Measurements from ENCODE around the gene GLIPR2.

Gene GLIPR2

DNA sequence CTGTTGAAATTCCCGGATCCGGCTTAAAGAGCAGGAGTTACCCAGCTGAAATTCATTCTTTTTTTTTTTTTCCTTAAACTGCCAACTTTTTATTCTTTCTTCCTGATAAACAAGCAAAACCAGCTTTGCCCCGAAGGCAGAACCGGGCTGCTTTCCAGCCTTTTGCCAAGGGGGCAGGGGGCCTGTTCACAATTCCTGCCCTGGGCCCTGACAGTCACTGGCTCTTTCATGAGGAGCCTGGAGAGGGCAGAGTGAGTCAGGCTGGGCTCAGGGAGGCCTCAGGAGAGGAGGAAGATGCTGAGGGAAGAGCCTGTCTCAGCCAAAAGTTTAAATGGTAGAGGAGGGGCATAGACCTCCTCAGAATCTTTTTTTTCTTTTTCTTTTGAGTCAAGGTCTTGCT lies 4.8 kb downstream of the GLIPR2 start:
- Histone ChIP-seq H2BK15ac (ENCODE audit: low read length) (no peak overlapping the region), H3K14ac (ENCODE audit: low read length) (no peak overlapping the region), H3K4me3 (ENCODE audit: low read length in 2 of 2) (no peak overlapping the region), H3K23ac (ENCODE audit: low read depth, low read length, poor library complexity) (no peak overlapping the region), H3K9me3 (replicated peaks in 1 of 2; ENCODE audit: control insufficient read depth in 2 of 2, insufficient read depth in 1 of 2, low read depth in 1 of 2, low read length in 2 of 2) (peaks cover 5 to 8% of the 10 kb centered on the region in 2 donors), H2BK120ac (ENCODE audit: low read depth, low read length) (no peak overlapping the region), H3K79me1 (ENCODE audit: low read depth, low read length) (no peaks in the 10 kb centered on the region), H4K91ac (ENCODE audit: low read depth, low read length, poor library complexity) (no peak overlapping the region), H3K4me1 (ENCODE audit: control insufficient read depth in 2 of 2, insufficient read depth in 1 of 2, low read depth in 1 of 2, low read length in 2 of 2) (peaks cover 6 to 8% of the 10 kb centered on the region in 2 donors), H4K8ac (ENCODE audit: low read depth, low read length) (no peak overlapping the region), H3K27me3 (ENCODE audit: control insufficient read depth in 3 of 3, insufficient read depth in 3 of 3, low read depth in 1 of 3, low read length in 3 of 3) (peaks cover 0 to 10% (median 8%) of the 10 kb centered on the region in 3 experiments), H3K4me2 (ENCODE audit: insufficient read depth, low read length, poor library complexity, severe bottlenecking) (no peak overlapping the region), H2AK5ac (ENCODE audit: low read depth, low read length) (no peak overlapping the region), H2BK5ac (ENCODE audit: low read length) (no peak overlapping the region), H3K9ac (ENCODE audit: low read depth, low read length, poor library complexity) (no peak overlapping the region), H3K27ac (replicated peaks; ENCODE audit: low read length) (no peak overlapping the region), H3K36me3 (replicated peaks in 1 of 2; ENCODE audit: control insufficient read depth in 2 of 2, insufficient read depth in 2 of 2, low read length in 2 of 2) (peaks cover 8 to 9% of the 10 kb centered on the region in 2 donors), H2AFZ (ENCODE audit: low read length) (no peak overlapping the region), H3K4ac (ENCODE audit: low read length) (no peak overlapping the region), H3K18ac (ENCODE audit: low read length) (no peak overlapping the region), H2BK12ac (ENCODE audit: low read length) (no peak overlapping the region)
- DNase-seq (ENCODE audit: low spot score), result no peak
- WGBS, 2 donors (ENCODE audit: extremely low coverage in 2 of 2, insufficient read length in 2 of 2, insufficient replicate concordance in 1 of 2), result no CpG with 5 or more reads among the region's 4 CpGs

DNA sequence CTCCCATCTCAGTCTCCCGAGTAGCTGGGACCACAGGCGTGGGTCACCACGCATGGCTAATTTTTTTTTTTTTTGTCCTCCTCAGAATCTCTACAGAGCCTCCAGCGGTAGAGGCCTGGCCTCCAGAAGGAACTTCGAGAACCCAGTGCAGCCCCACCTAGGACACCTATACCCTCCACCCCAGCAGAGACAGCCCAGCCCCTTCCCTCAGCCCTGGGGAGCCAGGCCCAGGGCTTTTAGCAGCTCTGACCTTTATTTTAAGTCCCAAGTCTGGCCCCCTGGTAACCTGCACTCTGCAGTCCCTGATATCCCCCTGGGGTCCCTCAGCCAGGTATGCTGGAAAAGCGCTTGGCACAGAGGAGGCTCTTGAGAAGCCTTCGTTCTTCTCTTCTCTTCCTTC lies 5.2 kb downstream of the GLIPR2 start:
- Histone ChIP-seq H3K23ac (ENCODE audit: low read depth, low read length, poor library complexity) (peak overlapping the region; percentile 20), H4K91ac (ENCODE audit: low read depth, low read length, poor library complexity) (no peak overlapping the region), H2BK120ac (ENCODE audit: low read depth, low read length) (no peak overlapping the region), H3K4ac (ENCODE audit: low read length) (no peak overlapping the region), H3K18ac (ENCODE audit: low read length) (no peak overlapping the region), H3K9ac (ENCODE audit: low read depth, low read length, poor library complexity) (no peak overlapping the region), H3K14ac (ENCODE audit: low read length) (no peak overlapping the region), H3K27ac (replicated peaks; ENCODE audit: low read length) (no peak overlapping the region), H3K9me3 (replicated peaks in 1 of 2; ENCODE audit: control insufficient read depth in 2 of 2, insufficient read depth in 1 of 2, low read depth in 1 of 2, low read length in 2 of 2) (peaks cover 6 to 8% of the 10 kb centered on the region in 2 donors), H2AK5ac (ENCODE audit: low read depth, low read length) (no peak overlapping the region), H3K4me2 (ENCODE audit: insufficient read depth, low read length, poor library complexity, severe bottlenecking) (no peak overlapping the region), H2BK5ac (ENCODE audit: low read length) (no peak overlapping the region), H3K4me3 (ENCODE audit: low read length in 2 of 2) (no peak overlapping the region), H2BK15ac (ENCODE audit: low read length) (no peak overlapping the region), H3K79me1 (ENCODE audit: low read depth, low read length) (no peaks in the 10 kb centered on the region), H3K36me3 (replicated peaks in 1 of 2; ENCODE audit: control insufficient read depth in 2 of 2, insufficient read depth in 2 of 2, low read length in 2 of 2) (peaks cover 8 to 9% of the 10 kb centered on the region in 2 donors), H2AFZ (ENCODE audit: low read length) (no peak overlapping the region), H4K8ac (ENCODE audit: low read depth, low read length) (no peak overlapping the region), H2BK12ac (ENCODE audit: low read length) (no peak overlapping the region), H3K27me3 (ENCODE audit: control insufficient read depth in 3 of 3, insufficient read depth in 3 of 3, low read depth in 1 of 3, low read length in 3 of 3) (peaks cover 0 to 10% (median 8%) of the 10 kb centered on the region in 3 experiments), H3K4me1 (ENCODE audit: control insufficient read depth in 2 of 2, insufficient read depth in 1 of 2, low read depth in 1 of 2, low read length in 2 of 2) (peaks cover 8% of the 10 kb centered on the region in 2 donors)
- no CpG with 5 or more reads among the region's 7 CpGs for WGBS, 2 donors (ENCODE audit: extremely low coverage in 2 of 2, insufficient read length in 2 of 2, insufficient replicate concordance in 1 of 2)
- no peak for DNase-seq (ENCODE audit: low spot score)

GRCh38 chr9:36142510-36143244 lies 6.1 kb downstream of the GLIPR2 start:
- Histone ChIP-seq H2BK12ac (ENCODE audit: low read length) (no peak overlapping the region), H3K4me2 (ENCODE audit: insufficient read depth, low read length, poor library complexity, severe bottlenecking) (no peak overlapping the region), H3K36me3 (replicated peaks in 1 of 2; ENCODE audit: control insufficient read depth in 2 of 2, insufficient read depth in 2 of 2, low read length in 2 of 2) (peaks cover 9 to 10% of the 10 kb centered on the region in 2 donors), H2BK5ac (ENCODE audit: low read length) (no peak overlapping the region), H4K8ac (ENCODE audit: low read depth, low read length) (no peak overlapping the region), H3K27ac (replicated peaks; ENCODE audit: low read length) (no peak overlapping the region), H3K9me3 (replicated peaks in 1 of 2; ENCODE audit: control insufficient read depth in 2 of 2, insufficient read depth in 1 of 2, low read depth in 1 of 2, low read length in 2 of 2) (peaks cover 6 to 8% of the 10 kb centered on the region in 2 donors), H4K91ac (ENCODE audit: low read depth, low read length, poor library complexity) (no peak overlapping the region), H3K18ac (ENCODE audit: low read length) (no peak overlapping the region), H2AK5ac (ENCODE audit: low read depth, low read length) (no peak overlapping the region), H3K4me1 (ENCODE audit: control insufficient read depth in 2 of 2, insufficient read depth in 1 of 2, low read depth in 1 of 2, low read length in 2 of 2) (peaks cover 2 to 3% of the 10 kb centered on the region in 2 donors), H2BK120ac (ENCODE audit: low read depth, low read length) (no peak overlapping the region), H3K4me3 (ENCODE audit: low read length in 2 of 2) (no peak overlapping the region), H3K79me1 (ENCODE audit: low read depth, low read length) (no peaks in the 10 kb centered on the region), H3K27me3 (ENCODE audit: control insufficient read depth in 3 of 3, insufficient read depth in 3 of 3, low read depth in 1 of 3, low read length in 3 of 3) (peaks cover 0 to 2% (median 0%) of the 10 kb centered on the region in 3 experiments), H2BK15ac (ENCODE audit: low read length) (no peak overlapping the region), H3K4ac (ENCODE audit: low read length) (no peak overlapping the region), H3K14ac (ENCODE audit: low read length) (no peak overlapping the region), H3K9ac (ENCODE audit: low read depth, low read length, poor library complexity) (no peak overlapping the region), H3K23ac (ENCODE audit: low read depth, low read length, poor library complexity) (no peak overlapping the region), H2AFZ (ENCODE audit: low read length) (no peak overlapping the region)
- no CpG with 5 or more reads among the region's 12 CpGs for WGBS, 2 donors (ENCODE audit: extremely low coverage in 2 of 2, insufficient read length in 2 of 2, insufficient replicate concordance in 1 of 2)
- DNase-seq (ENCODE audit: low spot score), result no peak

GRCh38 chr9:36143245-36143641 lies 6.7 kb downstream of the GLIPR2 start:
- Histone ChIP-seq H3K27ac (replicated peaks; ENCODE audit: low read length) (no peak overlapping the region), H3K4ac (ENCODE audit: low read length) (no peak overlapping the region), H3K79me1 (ENCODE audit: low read depth, low read length) (no peaks in the 10 kb centered on the region), H3K4me3 (ENCODE audit: low read length in 2 of 2) (no peak overlapping the region), H3K4me2 (ENCODE audit: insufficient read depth, low read length, poor library complexity, severe bottlenecking) (no peak overlapping the region), H2BK120ac (ENCODE audit: low read depth, low read length) (no peak overlapping the region), H2BK12ac (ENCODE audit: low read length) (no peak overlapping the region), H2BK15ac (ENCODE audit: low read length) (no peak overlapping the region), H3K27me3 (ENCODE audit: control insufficient read depth in 3 of 3, insufficient read depth in 3 of 3, low read depth in 1 of 3, low read length in 3 of 3) (no peaks in the 10 kb centered on the region), H3K23ac (ENCODE audit: low read depth, low read length, poor library complexity) (no peak overlapping the region), H4K91ac (ENCODE audit: low read depth, low read length, poor library complexity) (no peak overlapping the region), H2AK5ac (ENCODE audit: low read depth, low read length) (no peak overlapping the region), H3K18ac (ENCODE audit: low read length) (peak overlapping the region; percentile 29), H3K14ac (ENCODE audit: low read length) (no peak overlapping the region), H3K4me1 (ENCODE audit: control insufficient read depth in 2 of 2, insufficient read depth in 1 of 2, low read depth in 1 of 2, low read length in 2 of 2) (peaks cover 0 to 2% of the 10 kb centered on the region in 2 donors), H3K36me3 (replicated peaks in 1 of 2; ENCODE audit: control insufficient read depth in 2 of 2, insufficient read depth in 2 of 2, low read length in 2 of 2) (peaks cover 10 to 12% of the 10 kb centered on the region in 2 donors), H3K9ac (ENCODE audit: low read depth, low read length, poor library complexity) (no peak overlapping the region), H2AFZ (ENCODE audit: low read length) (no peak overlapping the region), H4K8ac (ENCODE audit: low read depth, low read length) (no peak overlapping the region), H2BK5ac (ENCODE audit: low read length) (no peak overlapping the region), H3K9me3 (replicated peaks in 1 of 2; ENCODE audit: control insufficient read depth in 2 of 2, insufficient read depth in 1 of 2, low read depth in 1 of 2, low read length in 2 of 2) (peaks cover 6 to 8% of the 10 kb centered on the region in 2 donors)
- no peak for DNase-seq (ENCODE audit: low spot score)
- no CpG with 5 or more reads among the region's 13 CpGs for WGBS, 2 donors (ENCODE audit: extremely low coverage in 2 of 2, insufficient read length in 2 of 2, insufficient replicate concordance in 1 of 2)
